T-helper 22 cell (primary cell): ENCODE results near the gene ZC2HC1B.
A peak's percentile ranks its signal among the peaks of the same experiment; 100 is the strongest.

Experiments used
- DNase-seq: peaks from one replicate; pipeline ENCODE4 v3.0.0-alpha.2; 2020; ENCODE audit warnings: low read depth

The ZC2HC1B gene

DNA sequence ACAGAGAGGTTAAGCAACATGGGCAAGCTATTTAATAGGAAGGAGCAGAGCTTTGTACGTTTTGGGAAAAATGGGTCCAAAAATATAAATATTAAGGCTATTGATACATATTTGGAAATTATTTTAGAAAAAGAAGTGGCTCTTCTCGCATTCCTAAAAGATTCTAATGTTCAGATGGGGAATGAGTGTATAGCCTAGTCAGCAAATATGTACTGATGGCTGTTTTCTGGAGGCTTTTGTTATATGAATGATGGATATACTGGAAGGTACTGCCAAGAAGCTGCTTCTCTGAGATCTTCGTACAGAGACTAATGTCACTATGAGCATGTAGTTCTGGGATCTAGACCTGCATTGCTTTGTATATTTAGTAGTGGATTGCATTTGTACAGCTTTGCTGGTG lies 72.1 kb downstream of the ZC2HC1B start:
- DNase-seq = no peak

DNA sequence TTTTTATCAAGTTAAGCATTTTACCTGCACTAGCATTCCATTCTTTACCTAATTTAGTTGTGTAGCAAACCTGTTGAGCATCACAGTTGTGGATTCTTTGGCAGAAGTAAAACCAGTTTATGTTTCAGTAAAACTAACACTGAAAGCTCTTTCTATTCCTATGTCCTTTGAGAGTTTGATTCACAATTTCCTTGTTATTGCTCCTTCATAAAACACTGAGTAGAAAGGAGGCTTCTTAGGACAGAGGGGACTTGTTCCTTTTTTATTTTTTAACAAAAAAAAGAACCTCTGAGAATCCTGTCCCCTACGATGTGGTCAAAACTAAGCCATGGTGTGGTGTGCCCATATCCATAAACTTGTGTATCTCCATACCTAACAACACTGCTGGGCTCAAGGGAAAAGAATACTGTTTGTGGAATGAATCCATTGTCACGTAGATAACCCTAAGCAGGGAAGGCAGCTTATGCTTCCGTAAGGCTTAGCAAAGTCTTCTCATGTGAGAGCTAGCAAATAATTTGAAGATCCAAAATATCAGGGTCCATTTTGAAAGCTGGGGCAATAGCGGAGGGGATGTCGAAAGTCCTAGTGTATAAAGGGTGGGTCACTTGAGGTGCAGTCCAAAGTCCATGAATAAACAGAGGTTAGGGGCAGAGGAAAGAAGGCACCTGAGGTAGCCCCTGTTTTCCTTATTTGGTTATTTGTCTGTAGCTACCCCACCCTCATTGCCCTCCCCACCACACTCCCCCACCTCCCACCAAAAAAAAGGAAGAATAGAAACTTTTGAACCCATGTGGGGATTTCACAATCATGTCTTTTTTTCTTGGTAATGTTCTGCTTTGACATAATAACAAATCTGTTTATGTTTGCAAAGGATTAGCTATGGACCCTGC lies 72.7 kb downstream of the ZC2HC1B start:
- DNase-seq = no peak

DNA sequence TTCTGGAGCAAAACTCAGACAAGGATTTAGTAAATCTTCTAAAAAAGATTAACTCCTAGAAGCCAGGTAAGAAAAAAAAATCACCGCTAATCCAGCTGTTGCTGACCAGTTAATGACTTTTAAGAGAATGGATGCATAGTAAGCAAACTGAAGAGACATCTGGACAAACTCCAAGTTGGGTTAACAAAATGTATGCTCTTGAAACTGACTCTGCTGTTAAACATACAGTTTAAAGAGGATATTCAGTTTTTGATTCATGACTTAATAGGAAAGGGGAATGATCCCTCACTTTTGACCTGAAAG lies 73.3 kb downstream of the ZC2HC1B start:
- DNase-seq = no peak

DNA sequence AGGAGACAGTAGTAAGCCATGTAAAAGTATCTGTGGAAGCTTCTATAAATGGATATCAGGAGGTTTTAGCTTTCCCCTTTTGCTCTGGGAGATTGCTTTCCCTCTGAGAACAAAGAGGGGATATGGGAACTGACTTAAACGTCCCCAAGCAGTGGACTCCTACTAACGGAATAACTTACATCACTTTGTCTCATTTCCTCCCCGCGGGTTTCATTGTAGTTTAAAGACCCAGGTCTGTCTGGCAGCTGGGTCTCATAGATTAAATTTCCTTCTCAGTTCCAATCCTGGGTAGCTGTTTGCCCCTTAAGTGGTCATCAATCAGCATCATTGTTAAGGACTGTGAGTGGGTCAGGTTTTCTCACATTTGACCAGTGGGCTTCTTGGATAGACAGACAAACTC lies 75.1 kb downstream of the ZC2HC1B start:
- no peak for DNase-seq

DNA sequence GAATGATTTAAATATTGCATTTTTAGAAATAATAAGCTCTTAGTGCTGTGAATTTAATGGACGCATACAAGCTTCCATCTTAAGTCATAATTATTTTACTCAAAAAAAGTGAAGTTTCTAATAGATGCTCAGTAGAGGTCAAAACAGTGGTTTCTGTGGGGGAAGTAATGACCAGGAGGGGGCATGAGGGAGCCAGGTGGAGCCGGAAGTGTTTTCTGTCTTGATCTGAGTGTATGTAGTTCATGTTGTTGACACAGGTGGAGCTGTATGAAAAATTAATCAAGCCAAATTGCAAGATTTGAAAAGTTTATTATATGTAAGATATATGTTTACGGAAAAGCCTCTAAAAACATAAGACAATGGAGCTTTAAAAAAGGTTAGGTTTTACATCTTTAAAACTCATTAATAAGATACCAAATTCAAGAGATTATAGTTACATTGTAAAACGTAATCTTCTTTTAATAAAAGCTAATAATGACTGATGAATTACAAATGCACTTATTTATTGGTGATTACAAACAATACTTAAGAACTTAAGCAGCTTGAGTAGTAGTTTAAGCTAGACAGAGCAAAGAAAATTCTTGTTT lies 75.8 kb downstream of the ZC2HC1B start:
- peak; percentile 18 for DNase-seq

DNA sequence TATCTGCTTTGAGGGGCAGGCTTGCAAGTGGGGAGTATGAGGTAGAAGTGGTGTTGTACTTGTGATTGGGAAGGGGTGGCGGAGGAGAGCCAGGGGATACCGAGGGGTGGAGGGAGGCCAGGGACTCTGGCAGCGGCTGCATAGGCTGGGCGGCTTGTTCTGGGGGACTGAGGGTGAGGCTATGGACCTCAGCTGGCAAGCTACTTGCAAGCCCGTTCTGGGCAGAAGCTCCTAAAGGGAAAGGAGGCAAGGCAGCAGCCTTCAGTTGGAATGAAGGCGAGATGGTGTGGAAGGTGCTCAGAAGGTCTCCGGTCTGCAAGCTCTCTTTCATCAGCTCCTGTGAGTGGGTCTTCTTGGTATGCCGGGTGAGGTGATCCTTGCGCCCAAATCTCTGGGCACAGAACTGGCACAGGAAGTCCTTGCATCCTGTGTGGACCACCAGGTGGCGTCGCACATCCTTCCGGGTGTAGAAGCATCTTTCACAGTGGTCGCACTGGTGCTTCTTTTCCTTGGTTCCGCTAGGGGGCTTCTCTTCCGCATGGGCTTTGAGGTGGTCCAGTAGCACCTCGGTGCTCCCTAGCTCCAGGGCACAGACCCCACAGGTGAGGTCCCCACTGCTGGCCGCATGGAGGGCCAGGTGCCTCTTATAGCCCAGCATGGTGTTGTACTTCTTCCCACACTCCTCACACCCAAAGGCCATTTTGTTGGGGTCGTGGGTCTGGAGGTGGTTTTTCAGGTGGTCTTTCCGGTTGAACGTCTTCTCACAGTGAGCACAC lies 77.8 kb downstream of the ZC2HC1B start:
- DNase-seq = no peak

DNA sequence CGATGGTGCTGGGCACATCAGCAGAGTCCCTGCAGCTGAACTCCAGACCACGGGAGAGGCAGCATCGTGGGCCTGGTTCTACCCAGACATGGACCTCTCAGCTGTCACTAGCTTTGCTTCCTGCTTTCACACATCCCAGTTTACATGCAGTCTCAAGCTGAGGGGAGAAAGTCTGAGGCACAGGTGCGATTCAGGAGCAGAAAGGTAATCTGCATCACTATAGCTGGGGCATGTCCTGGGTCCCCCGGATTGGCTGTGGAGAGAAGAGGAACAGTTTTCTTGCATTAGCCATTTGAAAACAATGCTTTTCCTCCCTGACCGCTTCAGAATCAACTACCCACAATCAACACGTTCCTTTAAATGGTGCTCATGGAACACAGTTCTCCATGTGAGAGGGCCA lies 83.9 kb downstream of the ZC2HC1B start:
- DNase-seq = no peak

DNA sequence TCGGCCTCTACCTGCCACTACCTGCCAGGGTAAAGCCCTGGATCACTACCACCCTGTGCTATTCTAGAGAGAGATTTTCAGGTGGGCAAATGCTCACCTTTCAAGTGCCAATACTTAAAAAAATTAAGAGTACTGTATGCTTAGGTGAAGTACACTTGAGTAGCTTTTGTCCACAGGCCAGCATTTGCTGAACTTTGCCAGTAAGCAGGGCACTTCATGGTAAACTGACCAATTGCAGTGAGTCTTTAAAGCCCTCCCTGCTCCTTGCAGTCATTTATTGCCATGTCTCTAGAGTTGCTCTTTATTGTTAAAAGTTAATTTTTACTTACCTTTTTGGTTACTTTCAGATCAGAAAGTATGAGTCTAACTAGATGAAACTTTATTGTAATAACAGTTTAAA lies 85.3 kb downstream of the ZC2HC1B start:
- DNase-seq = no peak

DNA sequence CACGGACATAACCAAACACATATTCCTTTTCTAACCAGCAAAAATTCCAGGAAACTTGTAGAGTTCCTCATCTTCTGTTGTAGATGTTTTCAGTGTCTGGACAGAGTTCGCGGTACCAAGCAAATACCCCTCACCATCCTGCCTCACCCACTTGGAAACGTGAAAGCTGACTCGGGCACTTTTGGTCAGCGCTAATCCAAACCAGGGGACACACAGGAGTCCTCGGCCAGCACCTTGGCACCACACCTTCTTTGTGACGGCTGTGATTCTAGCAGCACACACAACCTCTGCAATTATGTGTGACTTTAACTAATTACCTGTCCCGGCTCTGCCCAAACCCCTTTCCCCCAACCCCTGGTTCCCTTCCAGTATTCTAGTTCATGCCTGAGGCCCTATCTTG lies 85.7 kb downstream of the ZC2HC1B start:
- no peak for DNase-seq

DNA sequence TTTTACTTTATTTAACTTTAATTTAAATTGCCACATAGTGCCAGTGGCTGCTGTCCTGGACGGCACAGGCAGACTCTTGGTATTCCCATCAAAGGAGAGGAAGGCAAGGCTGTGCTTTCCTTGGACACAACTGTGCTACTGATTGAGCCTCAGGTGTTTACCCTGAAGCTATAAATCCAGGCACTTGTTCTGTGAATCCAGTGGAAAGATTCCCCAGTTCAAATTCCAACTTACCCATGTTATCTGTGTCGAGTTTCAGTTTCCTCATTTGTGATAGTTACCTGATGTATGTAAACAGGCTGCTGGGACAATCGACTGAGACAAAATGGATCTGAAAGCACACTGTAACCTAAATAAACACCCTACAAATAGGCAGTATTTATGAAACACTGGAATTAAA lies 86.6 kb downstream of the ZC2HC1B start:
- DNase-seq = no peak

DNA sequence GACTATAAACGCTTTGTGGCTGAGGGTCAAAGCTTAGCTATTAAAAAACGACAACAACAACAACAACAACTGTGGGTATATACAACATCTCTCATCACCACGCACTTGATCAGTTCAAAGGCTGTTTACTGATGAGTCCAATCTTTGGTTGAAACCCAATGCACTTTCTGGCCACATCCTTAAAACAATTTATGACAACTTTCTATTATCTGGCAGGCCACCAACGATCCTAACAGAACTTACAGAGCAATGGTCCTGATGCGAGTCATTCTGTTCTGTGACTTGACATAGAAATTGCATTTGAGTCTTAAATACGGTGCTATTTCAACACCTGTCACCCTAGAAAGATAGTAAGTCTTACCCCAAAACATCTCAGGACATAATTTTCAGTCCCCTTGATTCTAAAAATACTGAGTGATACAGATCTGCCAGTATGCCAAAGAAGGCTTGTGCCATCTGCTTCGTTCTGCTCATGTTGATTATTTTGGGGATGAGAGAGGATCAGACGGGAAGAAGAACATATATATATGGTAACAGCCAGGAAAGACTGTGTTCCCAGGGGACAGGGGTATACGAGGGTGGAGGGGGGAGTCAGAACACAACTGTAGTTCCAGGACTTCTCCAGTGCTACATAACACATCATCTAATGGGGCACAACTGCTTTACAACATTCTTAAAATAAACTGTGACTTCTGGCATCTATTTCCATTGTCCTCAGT lies 87.9 kb downstream of the ZC2HC1B start:
- DNase-seq = no peak

DNA sequence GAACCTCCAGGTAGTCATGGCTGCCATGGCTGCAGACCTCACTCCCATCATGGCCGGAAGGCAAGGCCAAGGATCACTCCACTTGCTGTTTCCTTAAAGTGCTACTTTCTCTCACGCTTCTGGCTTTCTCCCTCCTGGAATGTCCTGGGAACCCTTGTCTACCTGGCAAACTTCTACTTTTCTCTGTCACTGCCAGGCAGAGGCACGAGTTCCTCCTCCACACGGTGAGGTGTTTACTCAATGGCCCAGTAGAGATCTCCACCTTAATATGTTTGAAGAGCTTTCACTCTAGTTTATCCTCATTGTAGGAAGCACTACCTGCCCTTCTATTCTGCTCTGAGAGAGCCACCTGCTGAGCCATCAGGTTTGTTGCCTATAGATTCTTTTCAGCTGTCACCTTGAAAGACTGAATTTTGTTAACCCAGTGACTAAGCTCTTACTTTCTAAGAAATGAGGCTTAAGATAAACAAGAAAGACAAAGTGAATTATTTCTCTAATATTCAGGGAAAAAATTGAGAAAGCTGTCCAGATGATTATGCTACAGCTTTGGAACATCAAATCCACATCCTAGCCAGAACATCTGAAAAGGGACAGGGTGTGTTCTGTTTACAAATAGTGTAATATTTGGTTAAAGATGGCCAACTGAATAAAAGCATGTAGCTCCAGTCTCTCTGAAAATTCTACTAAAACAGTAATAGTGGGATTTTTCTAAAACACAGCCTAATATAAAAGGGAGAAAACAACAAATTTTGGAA lies 88.8 kb downstream of the ZC2HC1B start:
- no peak for DNase-seq

DNA sequence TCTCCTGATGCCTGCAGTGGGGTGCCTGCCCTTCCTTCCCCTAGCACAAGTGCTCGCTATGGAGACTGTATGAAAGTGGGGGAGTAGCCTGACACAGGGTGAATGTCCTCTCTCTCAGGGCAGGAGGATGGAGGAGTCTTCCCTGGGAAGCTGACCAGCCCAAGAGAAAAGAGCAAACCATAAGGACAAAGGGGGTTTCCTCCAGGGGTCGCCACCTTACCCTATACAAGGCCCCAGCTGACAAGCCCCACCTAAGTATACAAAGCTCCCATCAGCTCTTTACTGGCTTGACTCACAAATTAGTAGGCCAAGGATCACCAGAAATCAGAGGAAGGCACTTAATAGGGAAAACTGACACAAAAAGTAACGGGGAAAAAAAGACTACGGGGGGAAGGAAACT lies 89.6 kb downstream of the ZC2HC1B start:
- no peak for DNase-seq

DNA sequence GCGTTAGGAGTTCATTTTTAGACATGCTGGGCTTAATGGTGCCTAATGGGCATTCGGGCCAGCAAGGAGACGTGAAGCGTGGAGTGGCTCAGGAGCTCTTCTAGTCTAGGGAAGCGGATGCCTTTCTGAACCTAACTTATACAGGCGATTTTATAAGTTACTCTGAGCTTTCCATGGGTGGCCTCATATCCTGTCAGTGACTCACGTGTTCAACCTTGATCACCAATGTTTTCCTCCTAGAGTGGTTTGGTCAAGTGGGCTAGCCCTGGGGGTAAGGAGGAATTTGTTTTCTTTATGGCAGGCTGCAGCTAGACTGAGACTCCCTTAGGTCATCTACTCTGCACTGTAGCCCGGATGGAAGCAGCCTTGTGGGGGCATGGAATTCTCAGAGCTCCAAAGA lies 91.7 kb downstream of the ZC2HC1B start:
- no peak for DNase-seq

DNA sequence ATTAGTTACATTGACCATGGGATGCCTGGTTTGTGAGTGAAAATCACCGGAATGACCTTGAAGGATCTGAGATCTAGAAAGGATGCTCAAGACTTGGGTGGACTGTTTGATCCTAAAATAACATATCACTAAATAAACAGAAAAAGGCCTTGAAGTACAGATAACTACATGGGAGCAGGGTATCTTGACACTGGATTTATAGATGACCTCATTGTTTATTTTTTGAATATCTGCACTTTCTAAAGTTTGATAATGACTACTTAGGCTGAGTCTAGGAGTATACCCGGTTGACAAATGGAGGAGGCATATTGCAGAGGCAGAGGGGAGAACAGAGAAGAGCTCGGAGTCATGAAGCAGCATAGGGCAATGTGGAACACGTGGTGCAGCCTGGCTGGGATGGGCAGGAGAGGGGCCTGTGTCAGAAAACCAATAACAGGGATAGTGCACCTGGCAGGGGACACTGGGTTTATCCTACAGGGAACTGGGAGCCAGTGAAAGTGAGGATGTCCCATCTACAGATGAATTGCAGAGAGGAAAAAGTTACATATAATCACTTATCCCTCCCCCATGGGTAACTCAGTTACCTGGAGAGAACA lies 93.5 kb downstream of the ZC2HC1B start:
- no peak for DNase-seq

DNA sequence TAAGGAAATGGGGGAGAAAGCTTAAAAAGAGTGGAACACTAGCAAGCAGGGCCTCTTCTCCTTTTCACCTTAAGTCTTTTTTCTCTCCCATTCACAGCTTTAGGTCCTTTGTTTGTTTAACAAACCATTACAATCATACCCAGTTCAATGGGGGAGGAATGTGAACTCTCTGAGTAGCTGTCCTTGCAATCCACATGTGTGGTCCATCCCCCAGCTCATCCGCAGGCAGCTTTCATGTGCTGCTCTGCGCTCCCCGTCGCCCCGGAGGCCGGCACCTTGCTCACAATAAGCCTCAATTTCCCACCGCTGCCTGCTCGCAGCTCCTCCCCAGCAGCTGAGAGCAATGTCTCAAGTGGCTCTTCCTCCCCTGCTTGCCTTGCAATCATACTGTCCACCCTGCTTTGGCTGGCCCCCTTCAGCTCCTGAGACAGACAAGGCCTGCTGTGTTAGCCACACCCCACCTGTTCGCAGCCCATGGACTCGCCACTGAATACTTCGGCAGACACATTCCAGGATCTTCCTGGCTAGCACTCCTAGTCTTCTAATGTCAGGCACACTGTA lies 94.6 kb downstream of the ZC2HC1B start:
- no peak for DNase-seq

DNA sequence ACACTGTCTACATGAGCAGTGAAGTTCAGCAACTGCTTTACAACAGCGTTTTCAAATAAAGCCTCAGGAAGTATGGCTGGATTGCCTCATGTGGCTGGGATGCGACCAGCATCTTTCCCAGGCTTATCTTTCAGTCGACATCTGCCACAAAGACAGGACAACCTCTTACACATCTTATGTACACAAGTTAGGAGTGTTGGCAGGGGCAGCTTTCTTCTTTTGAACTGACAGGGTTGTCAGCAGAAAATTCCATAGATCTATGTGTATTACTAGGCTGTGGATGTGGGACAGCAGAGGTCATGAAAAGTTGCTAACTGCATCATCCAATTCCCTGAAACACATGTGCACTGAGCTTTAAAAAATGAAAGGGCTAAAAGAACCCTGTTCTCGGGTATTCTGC lies 95.7 kb downstream of the ZC2HC1B start:
- no peak for DNase-seq

DNA sequence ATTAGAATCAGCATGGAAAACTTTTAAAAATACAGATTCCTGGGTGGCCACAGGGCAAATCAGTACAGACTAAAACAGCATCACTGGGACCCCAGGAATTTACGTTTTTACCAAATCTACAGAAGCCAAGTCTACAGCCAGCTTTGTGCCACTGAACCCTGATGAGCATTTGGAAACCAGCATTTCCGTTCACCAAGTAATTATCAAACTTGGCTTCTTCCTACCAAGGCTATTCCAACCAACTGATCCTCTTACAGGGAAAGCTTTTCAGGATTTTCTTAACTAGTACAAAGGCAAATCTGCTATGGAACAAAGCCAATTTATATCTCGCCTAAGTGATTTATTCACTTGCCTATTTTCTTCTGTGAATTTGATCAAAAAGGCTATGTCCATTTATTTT lies 96.8 kb downstream of the ZC2HC1B start:
- DNase-seq = no peak

DNA sequence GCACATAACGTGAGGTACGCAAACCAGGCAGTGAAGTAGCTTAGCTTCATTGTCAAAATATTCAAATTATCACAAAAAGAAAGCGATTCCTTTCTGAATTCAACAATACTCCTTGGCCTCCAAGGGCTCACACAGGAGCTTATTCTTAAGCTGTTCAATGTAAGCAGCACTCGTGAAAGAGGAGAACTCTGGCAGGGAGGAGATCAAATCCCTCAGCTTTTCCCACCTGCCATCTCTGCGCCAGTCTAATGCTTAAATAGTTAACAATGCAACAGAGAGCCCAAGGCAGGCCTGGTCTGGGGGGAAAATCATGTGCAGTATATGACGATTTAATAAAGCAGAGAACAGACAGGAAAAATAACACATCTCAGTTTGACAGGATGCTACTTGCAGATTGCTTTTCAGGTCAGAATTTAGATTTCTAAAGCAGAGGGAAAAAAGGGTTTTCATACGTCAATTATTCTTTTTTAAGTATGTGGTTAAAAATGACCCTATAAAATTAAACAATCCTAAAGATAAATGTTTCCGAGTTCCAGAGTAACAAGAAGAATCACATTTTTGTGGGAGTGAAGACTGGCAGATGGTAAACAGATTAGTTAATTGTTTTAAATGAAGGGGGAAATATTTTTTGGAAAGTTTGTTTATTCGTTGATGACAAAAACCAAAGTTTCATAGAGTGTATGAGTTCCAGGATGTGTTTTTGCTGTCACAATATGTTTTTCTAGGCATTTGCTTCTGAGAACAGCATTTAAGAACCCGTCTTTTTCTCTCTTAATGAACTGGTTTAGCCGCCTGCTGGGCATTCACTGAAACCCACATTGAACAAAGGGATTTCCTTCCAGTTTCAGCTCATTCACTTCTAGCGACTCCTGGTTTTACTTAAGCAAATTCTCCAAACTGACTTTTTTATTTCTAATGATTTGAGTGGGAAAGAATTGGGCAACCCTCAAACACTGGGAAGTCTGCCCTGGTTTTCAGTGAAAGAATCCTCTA lies 97.9 kb downstream of the ZC2HC1B start:
- DNase-seq = no peak
